Measurements from ENCODE around the gene RBBP6.
A peak's percentile ranks its signal among the peaks of the same experiment; 100 is the strongest.
"Not testable (repeated sequence)": the region's sequence is repeated elsewhere in the genome, so short reads cannot be mapped to it uniquely, and the experiment has no call there.

The RBBP6 gene, protein sequence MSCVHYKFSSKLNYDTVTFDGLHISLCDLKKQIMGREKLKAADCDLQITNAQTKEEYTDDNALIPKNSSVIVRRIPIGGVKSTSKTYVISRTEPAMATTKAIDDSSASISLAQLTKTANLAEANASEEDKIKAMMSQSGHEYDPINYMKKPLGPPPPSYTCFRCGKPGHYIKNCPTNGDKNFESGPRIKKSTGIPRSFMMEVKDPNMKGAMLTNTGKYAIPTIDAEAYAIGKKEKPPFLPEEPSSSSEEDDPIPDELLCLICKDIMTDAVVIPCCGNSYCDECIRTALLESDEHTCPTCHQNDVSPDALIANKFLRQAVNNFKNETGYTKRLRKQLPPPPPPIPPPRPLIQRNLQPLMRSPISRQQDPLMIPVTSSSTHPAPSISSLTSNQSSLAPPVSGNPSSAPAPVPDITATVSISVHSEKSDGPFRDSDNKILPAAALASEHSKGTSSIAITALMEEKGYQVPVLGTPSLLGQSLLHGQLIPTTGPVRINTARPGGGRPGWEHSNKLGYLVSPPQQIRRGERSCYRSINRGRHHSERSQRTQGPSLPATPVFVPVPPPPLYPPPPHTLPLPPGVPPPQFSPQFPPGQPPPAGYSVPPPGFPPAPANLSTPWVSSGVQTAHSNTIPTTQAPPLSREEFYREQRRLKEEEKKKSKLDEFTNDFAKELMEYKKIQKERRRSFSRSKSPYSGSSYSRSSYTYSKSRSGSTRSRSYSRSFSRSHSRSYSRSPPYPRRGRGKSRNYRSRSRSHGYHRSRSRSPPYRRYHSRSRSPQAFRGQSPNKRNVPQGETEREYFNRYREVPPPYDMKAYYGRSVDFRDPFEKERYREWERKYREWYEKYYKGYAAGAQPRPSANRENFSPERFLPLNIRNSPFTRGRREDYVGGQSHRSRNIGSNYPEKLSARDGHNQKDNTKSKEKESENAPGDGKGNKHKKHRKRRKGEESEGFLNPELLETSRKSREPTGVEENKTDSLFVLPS (N-terminal part only)

DNA sequence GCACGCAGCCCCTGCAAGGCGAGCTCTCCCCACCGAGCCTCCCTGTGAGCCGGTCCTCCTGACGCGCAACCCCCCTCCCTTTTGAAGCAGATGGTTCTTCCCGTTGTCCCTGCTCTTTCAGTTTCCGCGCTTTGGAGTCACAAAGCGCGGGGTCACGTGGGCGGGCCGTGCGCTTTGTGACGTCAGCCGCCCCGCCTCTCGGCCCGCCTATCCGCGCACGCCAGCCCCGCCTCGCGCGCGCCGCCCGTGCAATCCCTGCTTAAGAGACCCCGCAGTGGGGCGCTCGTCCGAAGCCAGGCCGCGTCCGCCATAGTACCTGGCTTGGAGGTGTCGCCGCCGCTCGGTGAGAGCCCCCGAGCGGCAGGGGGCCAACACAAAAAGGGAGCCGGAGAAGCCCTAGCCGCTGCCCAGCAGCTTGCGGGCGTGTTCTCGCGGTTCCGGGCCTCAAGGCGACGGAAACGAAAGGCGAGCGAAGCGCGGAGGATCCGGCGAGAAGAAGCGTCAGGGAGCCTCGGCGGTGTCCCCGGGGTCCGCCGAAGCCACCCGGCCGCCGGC, at the start of gene RBBP6:
TSS of gene RBBP6 (plus strand) at position 272 of the 555 bp plus-strand sequence. CDS start 1,061 bp downstream, outside the sequence.
- peak; percentile 93 for DNase-seq

GRCh38 chr16:24490866-24491265, 48.5 kb upstream of the RBBP6 start:
- DNase-seq = no peak

GRCh38 chr16:24491731-24492130, 47.6 kb upstream of the RBBP6 start:
- DNase-seq = no peak

- no peak for DNase-seq
Measured at GRCh38 chr16:24493821-24494220, 45.5 kb upstream of the RBBP6 start.

GRCh38 chr16:24495207-24495606, 44.2 kb upstream of the RBBP6 start:
- DNase-seq = not testable (repeated sequence)

DNA sequence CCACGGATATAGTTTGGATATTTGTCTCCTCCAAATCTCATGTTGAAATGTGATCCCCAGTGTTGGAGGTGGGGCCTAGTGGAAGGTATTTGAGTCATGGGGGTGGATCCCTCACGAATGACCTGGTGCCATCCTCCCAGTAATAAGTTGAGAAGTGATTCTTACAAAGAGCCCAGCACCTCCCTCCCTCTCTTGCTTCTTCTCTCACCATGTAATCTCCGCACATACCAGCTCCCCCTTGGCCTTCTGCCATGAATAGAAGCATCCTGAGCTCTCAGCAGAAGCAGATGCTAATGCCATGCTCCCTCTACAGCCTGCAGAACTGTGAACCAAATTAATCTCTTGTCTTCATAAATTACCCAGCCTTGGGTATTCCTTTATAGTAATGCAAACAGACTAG, 41.9 kb upstream of the RBBP6 start:
- DNase-seq = no peak

GRCh38 chr16:24499193-24499814, 40.1 kb upstream of the RBBP6 start:
- DNase-seq = no peak

DNA sequence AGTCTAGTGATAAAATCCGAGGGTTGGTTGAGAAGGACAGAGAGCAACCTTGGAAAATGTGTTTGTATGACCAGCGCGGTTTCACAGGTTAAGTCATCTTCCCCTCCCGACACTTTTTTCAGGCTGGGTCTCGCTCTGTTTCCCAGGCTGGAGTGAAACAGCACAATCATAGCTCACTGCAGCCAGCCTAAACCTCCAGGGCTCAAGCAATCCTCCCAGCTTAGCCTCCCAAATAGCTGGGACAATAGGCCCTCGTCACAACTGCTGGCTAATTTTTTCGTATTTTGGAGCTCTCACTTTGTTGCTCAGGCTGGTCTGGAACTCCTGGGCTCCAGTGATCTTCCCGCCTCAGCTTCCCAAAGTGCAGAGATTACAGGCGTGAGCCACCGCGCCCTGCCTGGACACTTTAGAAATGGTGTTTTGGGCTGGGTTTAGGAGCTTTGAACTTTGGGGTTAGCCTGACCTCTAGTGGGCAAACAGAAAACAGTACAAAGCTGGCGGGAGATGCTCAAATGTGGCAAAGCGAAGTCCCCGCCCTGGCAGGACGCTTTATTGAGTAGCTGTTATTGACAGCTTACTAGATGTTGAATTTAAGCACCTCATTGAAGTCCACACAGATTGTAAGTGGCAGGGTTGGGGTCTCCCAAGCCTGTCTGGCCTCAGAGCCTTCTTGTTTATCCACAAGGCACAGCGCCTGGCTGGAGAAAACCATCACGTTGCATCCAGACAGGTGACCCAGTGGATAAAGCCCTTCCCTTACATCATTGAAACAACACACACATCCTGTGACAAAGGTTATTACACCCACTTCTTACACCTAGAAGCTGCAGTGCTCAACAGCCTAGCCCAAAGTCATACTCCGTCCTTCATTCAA, 34.7 kb upstream of the RBBP6 start:
- DNase-seq = peak; percentile 43

GRCh38 chr16:24505959-24506358, 33.4 kb upstream of the RBBP6 start:
- DNase-seq = no peak

GRCh38 chr16:24507959-24508480, 31.3 kb upstream of the RBBP6 start:
- DNase-seq = no peak

DNA sequence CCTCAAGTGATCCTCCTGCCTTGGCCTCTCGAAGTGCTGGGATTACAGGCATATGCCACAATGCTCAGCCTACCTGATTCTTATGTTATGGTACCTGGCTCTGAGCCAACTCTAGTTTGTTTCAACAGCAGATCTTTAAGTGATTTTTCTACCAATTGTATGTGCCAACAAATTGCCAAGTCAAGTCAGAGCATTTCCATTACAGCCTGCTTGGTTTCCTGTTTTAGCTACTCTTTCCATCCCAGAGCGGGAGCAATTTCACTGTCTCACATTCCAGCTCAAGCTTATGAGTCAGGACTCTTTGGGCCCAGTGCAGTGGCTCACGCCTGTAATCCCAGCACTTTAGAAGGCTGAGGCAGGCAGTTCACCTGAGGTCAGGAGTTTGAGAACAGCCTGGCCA, 30.8 kb upstream of the RBBP6 start:
- DNase-seq = no peak

- DNase-seq = no peak
Measured at GRCh38 chr16:24509536-24509935, 29.8 kb upstream of the RBBP6 start.

DNA sequence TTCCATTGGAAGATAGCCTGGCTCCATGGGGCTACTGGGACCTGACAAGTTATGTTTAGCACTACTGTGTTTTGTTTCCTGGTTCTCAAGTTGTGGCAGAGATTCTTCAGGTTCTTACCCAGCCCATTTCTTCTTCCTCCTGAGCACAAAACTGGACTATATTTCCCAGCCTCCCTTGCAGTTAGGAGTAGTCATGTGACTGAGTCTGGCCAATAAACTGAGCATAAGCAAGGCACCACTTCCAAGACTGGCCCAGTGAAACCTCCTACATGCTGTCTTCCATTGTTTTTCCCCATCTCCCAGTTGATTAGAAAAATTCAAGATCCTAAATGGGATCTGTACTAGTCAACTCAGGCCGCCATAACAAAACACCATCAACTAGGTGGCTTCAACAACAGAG, 28.2 kb upstream of the RBBP6 start:
- DNase-seq = no peak

DNA sequence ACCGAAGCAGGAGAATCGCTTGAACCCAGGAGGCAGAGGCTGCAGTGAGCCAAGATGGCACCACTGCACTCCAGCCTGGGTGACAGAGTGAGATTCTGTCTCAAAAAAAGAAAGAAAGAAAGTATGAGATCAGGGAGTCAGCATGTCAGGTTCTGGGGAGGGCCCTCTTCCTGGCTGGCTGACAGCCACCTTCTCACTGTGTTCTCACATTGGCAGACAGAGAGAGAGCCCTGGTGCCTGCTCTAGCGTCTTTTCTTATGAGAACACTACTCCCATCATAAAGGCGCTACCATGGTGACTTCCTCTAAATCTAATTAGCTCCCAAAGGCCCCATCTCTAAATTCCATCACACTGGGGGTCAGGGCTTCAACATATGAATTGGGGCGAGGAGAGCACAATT, 27.6 kb upstream of the RBBP6 start:
- no peak for DNase-seq

DNA sequence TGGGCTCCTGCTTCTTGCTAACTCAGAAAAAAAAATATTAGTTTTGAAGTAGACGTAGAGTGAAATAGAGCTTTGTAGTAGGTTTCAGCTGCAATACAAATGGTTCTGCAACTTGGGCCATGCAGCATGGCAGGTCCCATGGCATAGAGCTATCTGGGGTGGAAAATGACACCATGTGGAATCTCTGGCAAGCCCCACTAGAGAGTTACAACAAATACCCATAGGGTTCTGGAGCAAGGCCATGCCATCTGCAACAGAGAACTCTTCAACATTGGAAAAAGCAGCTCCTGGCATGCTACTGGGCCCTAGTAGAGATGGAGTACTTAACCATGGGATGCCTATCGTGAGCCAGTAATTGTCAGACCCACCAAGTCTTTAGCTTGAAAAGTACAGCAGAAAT, 25.3 kb upstream of the RBBP6 start:
- no peak for DNase-seq

- no peak for DNase-seq
Measured at GRCh38 chr16:24515186-24515585, 24.2 kb upstream of the RBBP6 start.

DNA sequence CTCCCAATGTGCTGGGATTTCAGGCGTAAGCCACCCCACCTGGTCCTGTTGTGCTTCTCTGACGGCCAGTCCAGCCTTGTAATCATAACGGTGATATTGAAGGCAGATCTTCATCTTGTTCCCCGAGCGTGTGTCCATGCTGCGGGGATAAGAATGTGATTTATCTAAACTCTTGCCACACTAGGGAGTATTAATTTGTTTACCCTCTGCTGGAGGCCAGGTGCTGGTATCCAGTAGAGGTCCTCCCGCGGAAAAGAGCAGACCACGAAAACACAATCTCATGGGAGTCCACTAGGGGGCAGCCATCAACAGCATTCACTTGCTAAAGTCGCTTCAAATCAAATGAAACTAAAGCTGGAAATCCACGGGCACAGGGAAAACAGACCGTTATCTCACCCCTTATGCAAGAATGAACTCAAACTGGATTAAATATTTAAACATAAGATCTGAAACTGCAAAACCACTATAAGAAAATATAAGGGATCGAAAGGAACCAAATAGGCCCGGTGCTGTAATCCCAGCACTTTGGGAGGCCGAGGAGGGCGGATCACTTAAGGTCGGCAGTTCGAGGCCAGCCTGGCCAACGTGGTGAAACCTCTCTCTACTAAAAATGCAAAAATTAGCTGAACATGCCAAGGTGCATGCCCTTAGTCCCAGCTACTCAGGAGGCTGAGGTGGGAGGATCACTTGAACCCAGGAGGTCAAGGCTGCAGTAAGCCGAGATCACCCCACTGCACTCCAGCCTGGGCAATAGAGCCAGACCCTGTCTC, 22.3 kb upstream of the RBBP6 start:
- peak; percentile 63 for DNase-seq

DNA sequence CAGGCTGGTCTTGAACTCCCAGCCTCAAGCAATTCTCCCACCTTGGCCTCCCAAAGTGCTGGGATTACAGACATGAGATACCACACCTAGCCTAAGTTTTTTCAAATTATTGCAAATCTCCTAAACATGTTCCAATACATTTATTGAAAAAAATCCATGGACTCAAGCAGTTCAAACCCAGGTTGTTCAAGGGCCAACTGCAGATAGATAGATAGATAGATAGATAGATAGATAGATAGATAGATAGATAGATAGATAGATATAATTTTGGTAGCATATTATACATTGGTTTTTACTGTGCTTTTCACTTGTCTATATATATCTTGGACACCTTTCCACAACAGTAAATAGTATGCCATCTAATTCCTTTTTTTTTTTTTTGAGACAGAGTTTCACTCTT, 20.9 kb upstream of the RBBP6 start:
- DNase-seq = no peak

DNA sequence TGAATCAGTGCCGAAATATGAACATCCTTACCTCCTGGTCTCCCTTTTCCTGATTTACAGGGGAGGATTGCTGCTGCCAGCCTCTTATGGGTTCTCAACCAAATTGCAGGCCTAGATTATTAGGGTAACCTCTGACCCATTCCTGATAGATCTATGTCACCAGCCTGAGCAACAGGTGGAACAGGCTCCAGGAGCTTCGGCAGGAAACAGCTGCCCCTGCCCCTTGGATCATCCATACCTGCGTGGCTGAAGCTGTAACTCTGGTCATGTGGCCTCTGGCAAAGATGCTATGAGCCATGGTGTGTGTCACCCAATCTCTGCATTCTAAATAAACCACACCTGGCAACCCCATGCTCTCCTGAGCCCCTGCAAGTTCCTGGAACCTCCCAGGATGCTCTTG, 18.4 kb upstream of the RBBP6 start:
- no peak for DNase-seq

DNA sequence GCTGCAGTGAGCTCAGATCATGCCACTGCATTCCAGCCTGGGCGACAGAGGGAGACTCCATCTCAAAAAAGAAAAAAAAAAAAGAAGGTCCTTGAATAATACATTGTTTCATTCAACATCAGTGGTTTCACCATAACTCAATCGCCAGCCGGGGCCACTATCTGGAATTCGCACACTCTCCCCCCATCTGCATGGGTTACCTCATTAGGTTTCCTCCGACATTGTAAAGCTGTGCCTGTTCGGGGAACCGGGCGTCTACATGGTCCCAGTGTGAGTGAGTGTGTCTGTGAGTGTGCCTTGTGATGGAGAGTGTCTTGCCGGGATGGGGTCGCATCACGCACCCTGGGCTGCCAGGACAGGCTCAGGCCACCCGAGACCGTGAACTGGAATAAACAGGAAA, 16.6 kb upstream of the RBBP6 start:
- DNase-seq = no peak

- DNase-seq = no peak
Measured at GRCh38 chr16:24523569-24523968, 15.8 kb upstream of the RBBP6 start.

All from CD4-positive, alpha-beta T cell treated with Interferon gamma for 1 hour (primary cell).